Measurements from ENCODE around the gene DNM3.

DNA sequence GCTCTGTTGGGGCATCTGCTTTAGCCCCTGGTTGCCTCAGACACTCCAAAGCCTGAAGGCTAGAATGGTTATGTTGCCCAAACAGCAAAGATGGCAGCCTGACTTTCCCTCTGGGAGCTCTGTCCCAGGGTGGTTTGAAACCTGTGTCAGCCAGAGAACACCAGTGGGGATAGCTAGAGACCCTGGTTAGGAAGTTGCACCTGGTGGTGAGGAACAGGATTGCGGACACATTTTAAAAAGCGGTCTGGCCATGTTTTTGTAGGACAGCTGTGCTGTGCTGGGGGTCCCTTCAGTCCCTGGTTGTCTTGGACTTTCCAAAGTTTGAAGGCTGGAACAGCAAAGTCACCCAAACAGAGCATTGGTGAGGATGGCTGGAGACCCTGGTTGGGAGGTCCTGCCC lies 87.8 kb downstream of the DNM3 start:
- TF ChIP-seq EZH2phosphoT487 (IDR thresholded peaks at IDR 0.05; ENCODE audit: low read length), result no peak
- TF ChIP-seq, protein P1, sequence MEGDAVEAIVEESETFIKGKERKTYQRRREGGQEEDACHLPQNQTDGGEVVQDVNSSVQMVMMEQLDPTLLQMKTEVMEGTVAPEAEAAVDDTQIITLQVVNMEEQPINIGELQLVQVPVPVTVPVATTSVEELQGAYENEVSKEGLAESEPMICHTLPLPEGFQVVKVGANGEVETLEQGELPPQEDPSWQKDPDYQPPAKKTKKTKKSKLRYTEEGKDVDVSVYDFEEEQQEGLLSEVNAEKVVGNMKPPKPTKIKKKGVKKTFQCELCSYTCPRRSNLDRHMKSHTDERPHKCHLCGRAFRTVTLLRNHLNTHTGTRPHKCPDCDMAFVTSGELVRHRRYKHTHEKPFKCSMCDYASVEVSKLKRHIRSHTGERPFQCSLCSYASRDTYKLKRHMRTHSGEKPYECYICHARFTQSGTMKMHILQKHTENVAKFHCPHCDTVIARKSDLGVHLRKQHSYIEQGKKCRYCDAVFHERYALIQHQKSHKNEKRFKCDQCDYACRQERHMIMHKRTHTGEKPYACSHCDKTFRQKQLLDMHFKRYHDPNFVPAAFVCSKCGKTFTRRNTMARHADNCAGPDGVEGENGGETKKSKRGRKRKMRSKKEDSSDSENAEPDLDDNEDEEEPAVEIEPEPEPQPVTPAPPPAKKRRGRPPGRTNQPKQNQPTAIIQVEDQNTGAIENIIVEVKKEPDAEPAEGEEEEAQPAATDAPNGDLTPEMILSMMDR (IDR thresholded peaks at IDR 0.05; ENCODE audit: low read length), result peak; percentile 27
